NCI-H1930 (cell line): ENCODE measurements around the gene EYS.

Experiments
- DNase-seq, 2 experiments: peaks; one replicate each; lab custom pipeline; 2025; lab: John Stamatoyannopoulos, UW

EYS gene

DNA sequence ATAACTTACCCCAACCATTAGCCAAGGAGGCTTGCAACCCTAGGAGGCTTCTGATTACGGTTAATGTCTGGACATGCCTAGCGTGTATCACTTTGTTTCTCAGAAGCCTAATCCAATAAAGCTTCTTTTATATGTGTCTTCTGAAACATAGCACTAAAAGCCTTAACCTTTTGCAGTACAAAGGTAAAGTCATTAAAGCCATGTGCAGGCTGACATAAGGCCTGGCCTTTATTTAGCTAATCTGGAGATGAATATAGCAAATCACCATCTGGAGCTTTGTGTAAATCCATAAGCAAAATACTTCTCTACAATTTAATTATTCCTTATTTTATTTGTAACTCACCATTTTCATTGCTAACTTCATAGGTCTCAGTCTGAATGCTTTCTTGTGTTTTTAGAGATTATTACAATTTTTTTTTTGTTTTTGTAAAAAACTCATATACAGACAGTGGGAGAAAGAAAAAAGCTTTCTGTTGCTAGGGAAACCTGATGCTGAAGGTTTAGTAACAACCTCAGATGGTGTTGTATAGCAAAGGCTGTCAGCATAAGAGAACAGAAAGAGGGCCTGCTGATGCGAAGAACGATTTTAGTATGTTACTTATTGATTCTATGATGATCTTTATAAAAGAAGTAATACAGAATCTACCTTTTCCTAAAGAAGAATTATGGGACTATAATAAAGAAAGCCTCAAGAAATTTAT lies at the start of gene EYS:
Gene EYS (minus strand): TSS at position 101 of the 701 bp plus-strand sequence. CDS start 211,816 bp downstream, outside the sequence.
- peak; percentile 89 to 90 for DNase-seq

DNA sequence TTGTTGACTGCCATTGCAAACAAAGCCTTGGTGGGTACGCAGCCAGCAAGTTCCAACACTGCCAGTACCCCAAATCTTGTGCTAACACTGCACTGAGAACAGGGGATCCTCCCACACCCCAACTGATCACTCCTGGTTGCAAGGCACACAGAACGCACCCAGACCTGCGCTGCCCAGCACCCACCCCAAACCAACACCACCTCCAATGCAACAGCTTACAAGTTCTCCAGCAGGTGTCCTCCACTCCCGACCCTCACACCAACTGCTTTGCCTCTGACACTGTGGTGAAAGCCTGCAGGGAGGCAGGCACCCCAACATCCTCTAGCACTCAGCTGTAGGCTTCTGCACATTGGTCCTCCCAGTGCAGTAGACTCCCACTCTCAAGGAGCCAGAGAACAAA lies 39.3 kb upstream of the EYS start:
- DNase-seq: no peak

- no peak for DNase-seq
These were observed 38.6 kb upstream of the EYS start for GRCh38 chr6:65745614-65746013.

- no peak for DNase-seq
These were observed 22.0 kb upstream of the EYS start for GRCh38 chr6:65728879-65729479.

DNA sequence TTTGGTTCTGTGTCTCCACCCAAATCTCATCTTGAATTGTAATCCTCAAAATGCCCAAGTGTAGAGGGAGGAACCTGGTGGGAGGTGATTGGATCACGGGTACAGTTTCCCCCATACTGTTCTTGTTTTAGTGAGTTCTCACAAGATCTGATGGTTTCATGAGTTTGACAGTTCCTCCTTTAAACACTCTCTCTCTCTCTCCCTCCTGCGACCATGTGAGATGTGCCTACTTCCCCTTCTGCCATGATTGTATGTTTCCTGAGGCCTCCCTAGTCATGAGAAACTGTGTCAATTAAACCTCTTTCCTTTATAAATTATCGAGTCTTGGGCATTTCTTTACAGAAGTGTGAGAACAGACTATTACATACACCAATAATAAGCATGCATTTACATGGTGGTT lies 12.1 kb upstream of the EYS start:
- no peak for DNase-seq

DNA sequence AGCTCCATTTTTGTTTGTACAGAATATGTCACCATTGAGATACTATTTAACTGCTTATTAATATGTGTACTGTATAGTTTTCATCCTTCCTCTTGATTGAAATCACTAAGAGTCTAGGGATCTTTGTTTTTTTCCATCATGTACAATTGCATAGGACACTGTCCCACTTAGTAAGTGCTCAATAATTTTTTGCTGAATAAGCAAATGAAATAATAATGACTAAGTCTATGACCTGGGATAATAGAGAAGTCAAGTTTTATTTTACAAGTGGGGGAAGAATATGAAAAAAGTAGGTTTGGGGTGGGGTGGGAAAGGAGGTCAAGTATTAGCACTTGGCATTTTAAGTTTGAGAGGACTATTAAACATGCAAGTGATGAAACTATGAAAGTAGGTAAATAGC lies 4.5 kb upstream of the EYS start:
- DNase-seq: no peak

DNA sequence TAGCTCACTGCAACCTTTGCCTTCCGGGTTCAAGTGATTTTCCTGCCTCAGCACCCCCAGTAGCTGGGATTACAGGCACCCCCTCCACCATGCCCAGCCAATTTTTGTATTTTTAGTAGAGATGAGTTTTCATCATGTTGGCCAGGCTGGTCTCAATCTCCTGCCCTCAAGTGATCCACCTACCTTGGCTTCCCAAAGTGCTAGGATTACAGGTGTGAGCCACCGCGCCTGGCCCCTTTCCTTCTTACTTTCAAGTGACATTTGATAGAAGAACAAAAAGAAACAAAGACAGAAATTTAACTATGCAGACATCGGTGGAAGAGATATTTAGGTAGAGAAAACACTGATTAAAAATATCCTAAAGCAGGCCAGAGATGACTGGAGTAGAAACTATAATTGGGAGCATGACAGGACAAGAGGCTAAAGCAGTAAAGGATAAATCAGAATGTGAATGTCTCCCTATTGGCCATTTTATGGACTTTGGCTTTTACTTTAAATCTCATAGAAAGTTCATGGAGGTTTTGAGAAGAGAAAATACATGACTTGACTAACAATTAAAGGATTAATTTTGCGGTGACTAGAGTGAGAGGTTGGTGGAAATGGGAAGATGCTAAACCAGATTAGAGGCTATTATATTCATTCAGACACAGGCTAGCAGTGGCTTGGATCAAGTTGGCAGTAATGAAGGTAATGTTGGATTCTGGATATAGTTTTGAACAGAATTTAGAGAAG lies 2.2 kb upstream of the EYS start:
- no peak for DNase-seq

DNA sequence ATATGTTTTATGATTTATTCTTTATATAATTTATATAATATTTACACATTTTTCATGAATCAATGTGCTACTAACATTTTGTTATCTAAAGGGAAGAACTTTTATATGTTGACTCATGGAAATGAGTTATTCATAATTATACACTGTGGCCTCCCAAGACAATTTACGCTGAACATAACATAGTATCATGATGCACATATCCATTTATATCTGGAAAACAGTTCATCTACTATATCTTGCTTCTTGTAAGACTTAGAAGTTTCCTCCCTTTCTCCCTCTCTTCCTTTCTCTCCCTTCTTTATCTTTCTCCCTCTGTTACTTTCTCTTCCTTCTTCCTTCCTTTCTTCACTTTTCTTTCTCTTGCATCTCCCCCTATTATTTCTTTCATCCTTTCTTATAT lies 1.1 kb upstream of the EYS start:
- no peak for DNase-seq

- DNase-seq: peak in 1 of 2 experiments; percentile 39
These were observed 590 bp downstream of the EYS start for GRCh38 chr6:65706436-65706835.

DNA sequence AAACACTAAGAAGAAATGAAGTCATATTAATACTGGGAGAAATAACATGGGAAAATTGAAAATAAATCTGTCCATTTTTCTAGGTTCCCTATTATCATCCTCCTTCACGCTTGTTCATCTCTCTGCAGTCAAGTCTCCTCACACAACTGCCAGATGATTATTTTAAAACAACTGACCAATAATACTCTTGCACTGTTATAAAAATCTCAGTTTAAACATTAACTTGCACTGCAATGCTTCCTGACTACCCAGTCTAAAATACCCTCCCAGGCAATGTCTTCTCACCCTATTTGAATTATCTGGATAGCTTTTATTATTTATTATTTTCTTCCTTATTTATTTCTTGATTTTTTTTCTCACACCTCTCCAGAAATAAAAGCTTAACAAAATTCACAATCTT lies 5.7 kb downstream of the EYS start:
- no peak for DNase-seq

- DNase-seq: no peak
These were observed 6.5 kb downstream of the EYS start for GRCh38 chr6:65700561-65700960.

- no peak for DNase-seq
These were observed 14.9 kb downstream of the EYS start for GRCh38 chr6:65692109-65692508.

DNA sequence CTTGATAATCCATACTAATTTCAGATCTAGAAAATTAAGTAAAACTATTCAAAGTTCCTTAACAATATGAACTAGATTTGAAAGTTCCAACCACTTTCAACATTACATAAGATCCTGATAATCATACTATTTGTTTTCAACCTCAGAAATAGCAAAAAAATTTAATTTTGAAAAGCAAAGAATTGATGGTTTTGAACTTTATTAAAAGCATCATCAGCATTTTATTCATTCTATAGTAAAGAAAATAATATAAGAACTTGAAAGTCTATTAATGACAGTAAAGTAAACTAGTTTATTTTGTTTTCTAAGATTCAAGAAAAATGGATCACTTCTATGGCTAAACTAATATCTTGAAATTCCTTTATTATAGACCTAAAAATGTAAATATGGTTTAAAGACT lies 26.8 kb downstream of the EYS start:
- no peak for DNase-seq

GRCh38 chr6:65671922-65672321 lies 35.1 kb downstream of the EYS start:
- no peak for DNase-seq

DNA sequence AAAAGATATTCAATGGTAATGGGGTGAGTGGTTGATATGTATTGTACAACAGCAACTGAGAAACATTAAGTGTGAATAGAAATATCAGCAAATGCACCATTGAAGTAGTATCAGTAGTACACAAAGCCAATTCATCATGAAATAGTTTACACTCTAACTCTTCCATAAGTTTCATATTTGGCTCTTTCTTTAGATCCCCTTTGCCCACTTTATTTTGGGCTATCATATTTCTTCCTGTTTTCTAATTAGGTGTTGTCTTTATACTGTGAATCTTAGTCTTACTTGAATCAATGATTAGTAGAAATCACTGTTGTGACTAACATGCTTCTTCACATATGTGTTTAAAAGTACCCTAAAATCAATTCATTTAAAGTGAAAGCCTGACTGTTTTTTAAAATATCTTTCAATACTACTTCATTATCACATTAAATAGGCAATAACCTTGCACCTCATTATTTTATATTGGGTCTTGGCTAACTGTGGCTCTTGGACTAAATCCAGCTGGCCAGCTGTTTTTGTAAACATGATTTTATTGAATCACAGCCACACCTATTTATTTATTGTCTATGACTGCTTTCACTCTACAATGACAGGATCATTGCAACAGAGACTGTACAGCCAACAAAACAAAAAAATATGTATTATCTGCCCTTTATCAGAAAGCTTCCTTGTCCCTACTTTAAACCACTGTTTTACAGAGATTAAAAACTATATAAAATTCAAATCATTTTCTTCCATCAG lies 38.9 kb downstream of the EYS start:
- peak; percentile 42 to 70 for DNase-seq

GRCh38 chr6:65650086-65650485 lies 56.9 kb downstream of the EYS start:
- peak; percentile 25 to 27 for DNase-seq

DNA sequence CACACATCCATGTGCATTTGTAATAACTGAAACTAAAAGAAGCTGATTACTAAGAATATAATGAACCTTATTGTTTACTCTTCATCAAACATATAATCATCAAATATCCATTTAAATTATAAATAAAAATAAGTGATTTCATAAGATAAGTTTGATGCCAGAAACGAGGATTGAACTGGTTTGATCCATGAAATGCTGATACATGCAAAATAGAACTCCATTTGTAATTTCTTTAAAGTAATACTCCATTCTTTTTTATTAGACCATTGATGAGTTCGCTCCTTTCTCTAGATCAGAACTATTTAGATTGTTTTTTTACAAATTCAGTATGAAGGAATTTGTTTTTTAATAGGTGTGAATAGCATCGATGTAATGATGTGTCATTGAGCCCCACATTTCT lies 57.6 kb downstream of the EYS start:
- no peak for DNase-seq

GRCh38 chr6:65646544-65646943 lies 60.5 kb downstream of the EYS start:
- DNase-seq: no peak

DNA sequence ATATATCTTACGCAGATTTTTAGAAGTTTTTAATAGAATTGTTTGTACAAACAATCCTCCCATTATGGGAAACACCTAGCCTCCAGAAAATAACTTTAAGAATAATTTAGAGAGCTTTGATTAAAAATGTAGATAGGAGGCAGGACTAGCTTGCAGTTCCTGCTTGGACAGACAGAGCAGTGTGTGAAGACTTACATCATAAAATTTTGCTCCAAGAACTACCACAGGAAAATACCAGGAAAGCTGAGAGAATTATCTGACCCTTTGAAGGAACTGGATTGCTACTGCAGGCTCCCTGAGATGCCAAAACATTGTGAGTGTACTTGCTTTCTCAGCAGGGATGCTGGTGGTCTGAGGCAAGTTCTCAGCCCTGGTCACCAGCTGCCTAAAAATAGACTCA lies 64.2 kb downstream of the EYS start:
- no peak for DNase-seq

GRCh38 chr6:65638047-65638831 lies 68.8 kb downstream of the EYS start:
- DNase-seq: peak in 1 of 2 experiments; percentile 8

DNA sequence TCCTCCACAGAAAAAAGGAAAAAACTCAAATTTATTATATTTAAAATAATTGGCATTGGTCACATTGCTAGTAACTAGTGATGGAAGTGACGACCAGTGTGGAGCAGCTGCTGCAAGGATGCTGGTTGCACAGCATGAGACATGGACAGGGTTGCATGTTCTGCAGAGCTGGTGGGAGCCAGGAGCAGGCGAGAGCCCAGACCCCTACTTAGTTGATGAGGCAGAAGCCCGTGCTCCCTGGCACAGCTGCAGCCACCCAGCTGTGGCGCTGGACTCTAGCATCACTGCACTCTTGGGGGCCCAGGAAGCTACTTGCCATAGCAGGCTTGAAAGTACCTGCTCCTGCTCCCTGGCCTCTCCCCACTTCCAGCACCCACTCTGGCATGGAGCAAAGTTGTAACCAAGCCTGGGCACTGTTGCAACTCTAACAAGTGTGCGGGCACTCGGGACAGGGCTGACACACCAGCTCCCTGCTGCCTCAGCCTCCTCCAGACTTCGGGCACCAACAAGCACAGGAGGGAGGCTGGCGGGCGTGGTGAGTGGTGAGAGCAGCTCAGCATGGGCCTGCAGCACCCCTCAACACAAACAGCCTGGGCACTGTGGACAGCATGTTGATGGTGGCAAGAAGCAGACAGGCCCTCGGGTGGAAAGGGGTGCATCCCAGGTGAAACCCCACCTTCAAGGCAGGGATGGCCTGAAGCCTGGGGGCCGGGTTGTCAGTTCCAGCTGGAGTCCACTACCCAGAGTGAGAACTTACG lies 69.6 kb downstream of the EYS start:
- DNase-seq: no peak
